ENCODE measurements around the gene TENM4.

TENM4 gene

DNA sequence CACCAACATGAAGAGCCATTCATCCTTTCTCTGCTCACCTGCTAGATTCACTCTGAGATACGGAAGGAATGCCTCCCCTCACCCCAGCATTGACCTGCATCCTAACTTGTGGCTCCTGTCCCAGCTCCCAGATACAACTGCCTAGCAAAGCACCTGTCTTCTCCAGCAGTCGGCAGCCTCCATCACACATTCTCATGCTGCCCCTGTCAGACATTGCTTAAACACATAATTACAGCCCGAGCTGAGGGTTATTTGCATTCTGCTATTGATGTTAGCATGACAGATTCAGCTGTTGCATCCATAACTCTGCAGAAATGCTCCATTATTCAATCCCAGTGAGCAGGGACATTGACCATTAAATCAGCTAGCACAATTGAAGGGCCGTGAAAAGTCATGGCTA, 681.8 kb downstream of the TENM4 start:
- DNase-seq, result no peak

DNA sequence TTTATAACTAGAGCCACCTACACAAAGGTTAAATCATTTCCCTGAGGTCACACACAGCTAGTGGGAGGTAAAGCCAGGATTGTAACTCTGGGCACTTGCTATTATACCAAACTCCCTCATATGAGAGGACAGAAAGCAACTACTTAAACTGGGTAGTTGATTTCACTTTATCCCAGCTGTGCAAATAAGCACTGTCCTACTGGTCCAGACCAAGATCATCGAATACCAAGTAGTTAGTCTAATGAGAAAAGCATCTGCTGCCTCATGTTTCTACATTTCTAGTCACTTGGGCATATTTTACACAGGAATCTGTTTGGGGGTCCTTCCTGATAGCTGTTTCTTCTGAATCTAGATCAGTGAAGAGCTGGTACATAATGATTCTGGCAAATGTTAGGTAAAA, 687.5 kb downstream of the TENM4 start:
- no peak for DNase-seq

DNA sequence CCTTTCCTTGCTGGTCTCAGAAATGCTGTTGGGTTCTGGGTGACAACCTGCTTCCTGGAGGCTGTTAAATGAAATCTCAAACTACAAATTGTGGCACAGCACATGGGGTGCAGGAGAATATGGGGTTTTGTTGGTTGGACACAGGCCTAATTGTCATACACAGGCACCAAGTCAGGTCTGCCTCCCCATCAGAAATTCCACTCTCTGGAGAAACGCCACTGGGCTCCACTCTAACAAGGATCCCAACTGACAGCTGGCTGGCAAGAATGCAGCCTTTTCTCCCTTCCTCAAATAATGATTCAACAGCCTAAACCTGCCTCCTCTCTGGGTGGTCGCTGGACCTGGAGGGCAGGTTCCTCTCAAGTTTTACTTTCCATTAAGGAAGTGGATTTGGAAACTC, 688.3 kb downstream of the TENM4 start:
- no peak for DNase-seq

DNA sequence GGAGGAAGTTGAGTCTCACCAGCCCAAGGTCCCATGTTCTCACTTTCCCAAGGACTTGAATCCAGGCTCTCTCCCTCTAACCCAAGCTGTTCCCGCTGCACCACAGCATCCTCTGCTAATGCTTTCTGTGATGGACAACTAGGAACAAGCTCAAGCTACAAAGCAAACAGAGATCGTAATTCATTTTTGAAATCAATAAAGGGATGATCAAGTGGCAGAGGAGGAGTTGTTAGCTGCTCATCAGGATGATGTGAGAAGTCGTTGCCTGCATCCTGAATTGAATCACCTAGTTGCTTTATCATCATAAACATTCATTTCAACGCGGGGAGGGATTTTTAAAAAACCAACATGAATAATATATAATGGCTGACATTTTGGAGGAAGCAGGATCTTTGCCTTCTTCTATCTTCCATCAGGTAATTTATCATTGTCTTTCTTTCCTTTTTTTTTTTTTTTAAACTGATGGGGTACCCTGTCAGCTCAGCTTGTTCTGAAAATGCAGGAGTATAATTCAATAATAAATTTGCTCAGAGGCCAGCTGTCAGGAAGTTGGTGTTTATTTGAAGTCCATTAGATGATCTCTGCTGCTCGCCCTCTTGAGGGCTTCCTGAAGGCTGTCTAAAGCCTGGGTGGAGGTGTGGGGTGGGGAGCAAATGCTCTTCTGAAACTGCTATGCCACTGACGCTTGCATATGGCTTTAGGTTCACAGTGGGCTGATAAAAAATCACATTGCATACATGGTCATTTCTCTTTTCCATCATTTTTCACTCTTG, 691.7 kb downstream of the TENM4 start:
- DNase-seq, result no peak

DNA sequence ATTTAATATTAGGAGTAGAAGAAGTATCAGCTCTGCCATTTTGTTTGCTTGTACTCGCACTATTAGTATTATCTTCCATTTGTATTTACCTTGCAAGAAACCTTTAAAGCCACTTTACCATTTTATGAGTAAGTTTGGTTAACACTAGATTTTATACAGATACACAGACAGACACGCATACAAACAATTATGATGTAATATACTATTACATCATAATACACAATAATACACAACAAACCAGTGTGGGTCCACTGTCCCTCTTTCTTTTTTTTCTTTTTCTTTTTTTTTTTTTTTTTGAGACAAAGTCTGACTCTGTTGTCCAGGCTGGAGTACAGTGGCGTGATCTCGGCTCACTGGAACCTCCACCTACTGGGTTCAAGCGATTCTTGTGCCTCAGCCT, 695.9 kb downstream of the TENM4 start:
- no peak for DNase-seq

DNA sequence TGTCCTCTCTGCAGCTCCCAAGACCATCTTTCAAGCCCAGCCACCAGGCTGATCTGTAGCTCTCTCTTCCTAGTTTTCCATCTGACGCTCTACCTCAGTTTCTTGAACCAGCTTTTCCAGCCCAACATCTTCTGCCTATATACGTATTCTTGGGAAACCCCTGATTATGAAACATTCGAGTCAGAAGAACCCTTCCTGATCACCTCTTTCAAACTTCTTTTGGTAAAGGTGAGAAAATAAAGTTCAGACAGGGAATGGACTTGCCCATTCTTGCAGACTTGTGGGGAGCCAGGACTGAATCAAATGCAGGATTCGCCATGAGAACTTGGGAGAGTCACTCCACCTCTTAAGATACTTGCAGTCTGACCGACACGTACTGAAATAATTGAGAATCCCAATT, 696.6 kb downstream of the TENM4 start:
- no peak for DNase-seq

DNA sequence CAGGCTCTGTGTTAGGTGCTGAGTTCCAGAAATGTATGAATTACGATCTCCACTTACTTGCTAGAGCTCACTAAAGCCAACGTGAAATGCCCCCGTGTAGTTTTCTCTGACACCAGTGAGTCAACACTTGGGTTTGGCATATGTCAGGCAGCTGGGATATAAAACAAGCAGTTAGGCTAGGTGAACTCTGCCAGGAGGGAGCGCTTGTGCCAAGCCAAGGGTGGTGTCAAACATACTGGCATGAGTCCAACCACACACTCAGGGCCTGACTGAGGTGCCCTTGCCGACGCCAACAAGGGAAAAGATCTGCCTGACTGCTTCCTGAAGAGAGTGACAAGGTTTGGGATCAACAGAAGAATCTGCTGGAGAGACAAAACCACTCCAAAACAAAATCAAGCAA, 698.4 kb downstream of the TENM4 start:
- DNase-seq, result peak; percentile 8

DNA sequence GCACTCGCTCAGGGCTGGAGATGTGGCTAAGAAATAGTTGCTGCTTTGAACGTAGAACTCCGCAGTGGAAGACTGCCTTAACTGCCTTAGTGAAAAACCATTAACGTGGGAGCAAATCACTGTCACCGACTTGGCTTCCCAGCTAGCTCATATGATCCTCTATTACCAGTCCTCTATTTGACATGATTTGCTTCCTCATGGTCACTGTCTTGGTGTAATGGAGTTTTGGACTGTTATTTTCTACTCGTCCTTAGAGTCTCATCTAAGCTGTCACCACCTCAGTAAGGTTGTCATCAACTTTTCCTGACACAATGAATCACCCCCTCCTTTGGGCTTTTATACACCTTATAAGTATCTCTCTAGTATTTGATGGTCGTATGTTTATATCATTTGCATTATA, 699.1 kb downstream of the TENM4 start:
- DNase-seq, result no peak

DNA sequence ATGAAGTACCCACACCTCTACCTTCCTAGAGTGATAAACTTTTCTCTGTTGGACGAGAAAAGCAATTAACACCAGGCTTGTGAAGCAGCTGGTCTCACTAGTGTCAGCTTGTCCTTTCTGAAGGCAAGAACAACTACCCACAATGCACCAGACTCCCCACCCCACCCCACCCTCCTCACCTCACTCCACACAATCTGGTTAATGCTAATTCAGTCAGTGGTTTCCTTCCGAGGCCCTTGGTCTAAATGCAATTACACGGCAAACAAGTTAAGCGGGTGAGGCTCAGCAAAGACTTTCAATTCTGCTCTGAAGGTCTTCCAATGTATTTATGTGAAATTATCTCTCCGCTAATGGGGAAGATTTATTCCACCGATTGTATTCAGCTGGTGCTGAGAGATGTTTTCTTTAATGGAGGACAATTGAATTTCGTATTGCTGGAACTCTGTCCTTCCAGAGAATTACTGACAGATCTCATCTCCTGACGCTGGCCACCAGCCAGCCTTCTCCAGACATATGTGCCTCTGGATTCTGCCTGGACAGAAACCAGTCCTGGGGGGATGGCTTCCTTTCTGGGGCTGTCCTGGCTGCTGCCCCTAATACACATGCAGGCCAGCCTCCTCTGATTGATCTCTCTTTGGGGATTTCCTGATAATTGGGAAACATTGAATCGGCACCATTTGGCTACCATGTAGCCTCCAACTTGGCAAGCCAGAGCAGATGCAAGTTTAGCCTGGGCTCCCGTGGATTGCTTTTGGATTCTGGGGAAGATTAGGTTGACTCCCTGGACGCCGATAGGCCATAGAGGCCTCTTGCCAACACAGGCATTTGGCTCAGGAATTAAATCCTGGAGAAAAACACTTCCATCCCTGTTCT, 700.4 kb downstream of the TENM4 start:
- no peak for DNase-seq

DNA sequence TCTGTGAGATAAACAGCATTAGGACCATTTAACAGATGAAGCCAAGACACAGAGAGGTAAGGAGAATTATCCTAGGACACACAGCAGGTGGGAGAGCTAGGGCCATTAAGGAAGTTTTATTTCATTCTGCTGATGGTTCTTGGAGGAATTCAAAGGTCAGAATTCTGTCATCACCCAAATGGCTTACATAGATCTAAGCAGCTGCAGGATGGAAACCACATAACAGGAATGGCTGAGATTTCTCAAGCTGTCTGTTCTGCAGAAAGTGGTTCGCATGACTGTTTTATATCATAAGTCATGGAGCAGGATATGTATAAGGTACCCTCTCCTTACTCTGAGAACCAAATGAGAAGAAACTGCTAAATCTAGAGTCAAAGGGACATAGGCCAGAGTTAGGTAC, 702.9 kb downstream of the TENM4 start:
- DNase-seq, result no peak

DNA sequence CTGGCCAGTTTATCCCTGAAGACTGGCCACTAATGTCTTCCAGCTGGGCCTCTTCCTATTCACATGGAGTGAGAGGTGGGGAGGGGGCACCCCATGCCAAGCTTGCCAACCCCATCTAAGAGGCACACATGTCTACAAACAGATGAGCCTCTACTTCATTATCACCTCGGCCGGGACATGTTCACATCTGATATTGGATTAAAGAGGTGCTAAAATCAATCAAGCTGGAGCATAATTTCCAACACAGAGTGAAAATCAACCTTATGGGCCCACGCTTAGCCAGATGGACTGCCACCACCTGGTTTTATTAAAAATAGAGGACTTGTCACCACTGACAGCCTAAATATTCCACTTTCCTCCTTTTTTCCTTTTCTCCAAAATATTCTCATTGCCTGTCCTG, 703.5 kb downstream of the TENM4 start:
- DNase-seq, result no peak

DNA sequence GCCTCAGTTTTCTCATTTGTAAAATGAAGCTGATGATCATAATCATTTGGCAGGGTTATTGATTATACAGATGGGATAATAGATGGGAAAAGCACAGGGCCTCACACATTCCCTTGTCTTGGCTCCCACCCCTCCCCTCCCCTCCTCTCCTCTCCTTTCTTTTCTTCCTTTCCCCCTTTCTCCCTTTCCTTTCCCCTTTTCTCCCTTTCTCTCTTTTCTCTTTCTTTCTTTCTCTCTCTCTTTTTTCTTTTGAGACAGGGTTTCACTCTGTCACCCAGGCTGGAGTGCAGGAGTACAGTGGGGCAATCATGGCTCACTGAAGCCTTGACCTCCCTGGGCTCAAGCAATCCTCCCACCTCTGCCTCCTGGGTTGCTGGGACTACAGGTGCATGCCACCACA, 705.1 kb downstream of the TENM4 start:
- no peak for DNase-seq

DNA sequence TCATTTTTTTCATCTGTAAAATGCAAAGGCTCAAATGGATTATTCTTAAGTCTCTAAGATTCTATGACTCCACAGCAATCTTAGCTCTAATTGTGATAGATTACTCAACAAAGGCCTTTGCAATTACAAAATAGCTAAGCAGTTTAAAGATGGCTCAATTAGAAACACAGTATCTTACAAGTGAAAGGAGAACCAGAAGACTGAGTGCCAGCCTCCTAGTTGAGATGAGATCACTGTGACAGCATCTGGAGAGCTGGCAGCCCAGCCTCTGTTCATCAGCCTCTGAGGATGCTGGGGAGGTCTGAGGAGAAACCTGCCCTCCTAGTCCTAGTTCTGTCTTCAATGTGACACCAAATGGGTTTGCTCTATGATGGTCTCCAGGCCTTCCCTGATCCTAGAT, 707.8 kb downstream of the TENM4 start:
- DNase-seq, result no peak

DNA sequence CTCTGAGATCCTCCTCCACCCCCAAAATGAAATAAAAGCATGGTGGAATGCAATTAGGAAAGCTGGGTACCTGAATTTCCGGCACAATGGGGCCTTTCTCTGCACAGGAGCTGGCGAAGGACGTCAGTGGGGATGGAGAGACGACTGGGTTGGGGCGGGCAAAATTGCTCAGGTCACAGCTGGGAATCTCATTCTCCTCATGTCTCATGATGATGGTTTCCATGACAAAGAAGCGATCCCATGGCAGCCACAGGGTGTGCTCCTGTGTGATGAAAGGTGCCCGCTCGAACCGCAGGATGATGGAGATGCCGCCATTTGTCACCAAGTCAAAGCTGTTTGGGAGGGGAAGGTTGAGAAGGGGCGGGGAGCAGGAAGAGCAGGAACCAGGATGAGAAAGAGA, 708.6 kb downstream of the TENM4 start:
- DNase-seq, result no peak

DNA sequence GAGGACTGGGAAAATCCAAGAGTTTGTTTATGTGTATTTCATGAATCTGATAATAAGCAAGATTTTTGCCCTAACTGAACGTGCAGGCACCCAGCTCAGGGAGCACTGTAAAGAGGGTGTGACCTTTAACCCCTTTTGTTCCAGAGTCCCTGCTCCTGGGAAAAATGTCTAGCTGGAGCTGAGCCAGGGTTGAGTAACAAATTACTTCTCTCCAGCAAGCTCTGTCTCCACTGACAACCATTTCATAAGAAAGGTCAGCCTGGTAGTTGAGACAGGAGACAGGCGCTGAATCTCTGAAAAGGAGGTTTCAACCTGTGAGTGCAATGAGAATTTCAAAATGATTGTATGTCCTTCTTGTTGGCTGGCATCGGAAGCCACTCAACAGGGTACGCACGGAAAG, 709.8 kb downstream of the TENM4 start:
- DNase-seq, result no peak

DNA sequence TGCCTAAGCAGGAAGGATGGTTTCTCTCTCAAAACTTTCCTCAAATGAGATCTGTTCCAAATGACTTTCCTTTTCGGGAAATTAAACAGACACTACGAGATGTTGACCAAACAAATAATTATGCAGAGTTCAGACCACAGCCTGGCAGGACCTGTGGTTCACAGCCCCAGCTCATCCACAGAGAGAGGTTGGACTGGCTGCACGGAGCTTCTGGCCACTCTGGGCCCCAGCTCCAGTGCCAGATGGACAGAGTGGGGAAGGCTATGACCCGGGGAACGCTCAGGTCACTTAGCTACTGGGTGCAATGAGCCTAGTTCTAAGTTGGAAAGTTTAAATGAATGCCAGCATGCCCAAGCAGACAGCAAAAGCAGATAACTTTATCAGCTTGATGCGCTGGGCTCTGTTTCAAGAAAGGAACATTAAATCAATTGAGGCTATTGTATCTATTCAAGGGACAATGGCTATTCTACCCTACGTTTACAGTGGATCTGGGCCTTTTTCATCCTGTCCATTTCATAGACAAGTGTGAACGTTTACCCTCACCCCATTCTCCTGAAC, 710.5 kb downstream of the TENM4 start:
- DNase-seq, result no peak

DNA sequence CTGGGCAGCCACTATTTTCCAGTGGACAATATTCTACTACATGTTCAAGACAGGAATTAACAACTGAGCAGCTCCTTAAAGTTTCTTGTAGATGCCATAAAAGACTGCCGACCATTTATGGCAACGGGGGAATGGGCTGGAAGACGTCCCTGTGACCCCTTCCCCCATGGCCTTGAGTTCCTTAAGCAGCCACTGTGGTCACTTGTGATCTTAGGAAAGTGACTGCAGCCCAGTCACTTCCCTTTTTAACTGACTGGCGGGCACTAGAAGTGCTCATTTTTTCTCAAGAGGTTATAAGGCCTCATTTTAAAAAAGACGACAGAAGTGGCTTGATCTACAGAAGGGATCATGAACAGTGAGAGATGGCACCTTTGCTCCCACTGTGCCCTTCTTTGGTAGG, 713.0 kb downstream of the TENM4 start:
- DNase-seq, result no peak

DNA sequence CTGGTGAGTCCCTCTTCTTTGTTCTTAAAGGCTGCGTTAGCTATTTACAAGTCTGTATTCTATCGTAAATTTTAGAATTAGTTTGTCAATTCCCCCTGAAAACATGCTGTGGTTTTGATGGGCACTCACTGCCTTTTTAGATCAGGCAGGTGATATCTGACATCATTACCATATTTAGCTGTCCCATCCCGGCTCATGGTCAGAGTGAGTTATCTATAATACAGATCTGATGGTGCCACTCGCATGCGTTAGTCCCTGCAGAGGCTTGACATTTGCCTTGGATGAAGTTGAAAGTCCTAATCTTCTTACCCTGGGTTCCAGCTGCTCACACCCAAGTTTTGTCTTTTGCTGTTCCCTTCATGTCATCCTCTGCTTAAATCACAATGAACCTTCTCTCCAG, 715.6 kb downstream of the TENM4 start:
- DNase-seq, result no peak

DNA sequence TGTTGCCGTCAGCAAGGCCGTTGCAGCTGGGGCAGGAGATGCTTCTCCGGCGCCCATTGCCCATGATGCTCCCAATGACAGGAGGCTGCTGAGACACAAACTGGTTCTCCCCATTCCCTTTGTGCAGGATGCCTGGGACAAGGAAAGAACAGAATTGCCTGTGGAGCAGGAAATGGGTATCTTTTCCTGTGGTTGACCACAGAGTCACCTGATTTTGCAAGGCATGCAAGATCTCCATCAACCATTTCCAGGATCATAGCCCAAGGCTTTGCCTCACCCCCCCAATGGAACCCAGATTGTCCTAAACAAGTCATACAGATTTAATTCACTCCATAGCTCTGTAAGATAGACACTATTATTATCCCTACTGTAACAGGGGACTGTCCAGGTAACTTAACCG, 718.0 kb downstream of the TENM4 start:
- no peak for DNase-seq

DNA sequence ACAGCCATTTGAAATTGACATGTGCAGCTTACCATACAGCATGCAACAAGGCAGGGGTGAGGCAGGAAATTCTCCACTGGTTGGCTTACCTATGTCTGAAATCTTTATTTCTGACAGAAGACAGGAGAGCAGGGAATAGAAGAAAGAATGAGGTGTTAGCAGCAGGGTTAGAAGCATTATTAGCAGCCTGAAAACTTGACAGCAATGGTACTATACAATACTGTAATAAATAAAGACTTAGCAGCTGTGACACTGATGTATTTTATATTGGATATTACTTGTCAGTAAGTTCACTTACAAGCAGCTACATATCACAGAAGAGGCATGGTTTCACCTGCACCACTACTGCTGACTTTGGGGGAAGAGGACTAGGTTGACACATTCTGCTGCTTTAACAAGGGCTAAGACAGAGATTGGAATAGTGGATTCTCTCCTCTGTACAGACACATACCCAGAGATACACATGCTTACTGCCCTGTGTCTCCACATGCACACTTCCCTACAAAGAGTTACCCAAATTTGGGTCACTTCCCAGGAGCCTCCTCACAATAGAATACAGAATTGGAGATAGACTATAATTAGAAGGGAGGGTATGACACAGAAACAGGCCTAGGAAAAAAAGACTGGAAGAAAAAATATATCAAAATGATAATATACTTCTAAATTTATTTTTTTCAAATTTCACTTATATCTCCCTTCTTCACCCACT, 720.4 kb downstream of the TENM4 start:
- no peak for DNase-seq

DNA sequence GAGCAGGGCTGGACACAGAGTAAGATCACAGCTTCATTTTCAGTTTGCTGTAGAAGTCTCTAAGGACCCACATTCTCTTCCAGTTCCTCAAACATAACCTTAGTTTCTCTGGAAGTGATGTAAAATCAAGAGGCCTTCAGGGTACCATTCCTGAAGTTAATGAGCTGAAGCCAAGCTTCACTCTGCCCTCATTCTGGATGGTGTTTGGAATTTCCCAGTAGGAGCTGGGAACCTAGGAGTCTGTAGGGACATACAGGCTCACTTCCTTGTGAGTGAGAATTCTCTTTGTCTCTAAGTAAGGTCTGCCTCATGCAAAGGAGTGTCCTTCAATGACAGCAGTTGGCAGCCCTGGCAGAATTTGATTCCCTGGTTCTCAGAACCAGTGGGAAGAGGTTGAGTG, 723.8 kb downstream of the TENM4 start:
- DNase-seq, result no peak

DNA sequence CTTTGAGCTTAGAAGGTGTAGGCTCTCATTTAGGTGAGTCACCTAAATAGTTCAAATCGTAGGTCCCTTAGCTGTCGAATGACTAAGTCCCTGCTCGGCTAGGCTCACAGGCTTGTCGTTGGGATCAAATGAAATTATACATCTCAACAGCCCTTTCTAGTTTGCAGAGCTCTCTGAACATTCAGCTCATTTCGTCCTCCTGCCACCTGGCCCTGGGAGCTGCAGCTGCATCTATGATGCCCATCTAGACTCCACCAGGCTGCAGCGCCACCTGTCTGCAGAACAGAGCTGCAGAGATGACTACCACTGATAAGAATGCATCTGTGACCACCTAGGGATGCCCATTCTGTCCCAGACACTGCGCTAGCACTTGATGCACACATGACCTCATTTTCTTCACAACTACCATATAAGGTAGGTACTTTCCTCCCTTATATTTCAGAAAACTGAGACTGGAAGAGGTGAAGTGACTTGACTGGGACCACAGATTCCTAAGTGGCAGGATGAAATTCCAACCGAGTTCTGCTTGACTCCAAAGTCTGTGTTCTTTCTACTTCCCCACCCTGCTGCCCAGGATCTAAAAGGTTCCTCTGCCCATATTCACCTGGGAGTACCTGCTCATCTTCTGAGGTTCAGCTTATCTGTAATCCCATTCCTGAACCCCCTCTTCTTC, 725.1 kb downstream of the TENM4 start:
- peak; percentile 66 for DNase-seq

DNA sequence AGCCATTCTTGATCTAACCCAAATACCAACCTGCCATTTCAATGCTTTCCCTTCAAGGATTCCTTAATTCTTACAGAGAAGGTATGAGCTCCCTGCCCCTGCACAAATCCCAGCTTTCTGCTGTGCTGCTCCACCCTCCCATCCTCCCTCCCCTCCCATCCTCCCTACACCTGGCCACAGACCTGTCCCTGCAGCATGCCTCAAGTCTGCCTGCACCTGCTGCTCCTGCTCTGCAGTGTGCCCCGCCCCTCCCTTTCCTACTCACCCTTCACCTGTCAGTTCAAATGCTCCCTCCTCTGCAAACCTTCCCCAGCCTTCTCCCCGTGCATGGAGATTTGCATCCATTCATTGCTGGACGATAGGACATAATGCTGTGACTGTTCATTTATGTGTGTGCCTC, 726.3 kb downstream of the TENM4 start:
- no peak for DNase-seq
